Medulla oblongata (tissue), 1 donor: ENCODE results near the gene AMN.
"Not testable (repeated sequence)": the region's sequence is repeated elsewhere in the genome, so short reads cannot be mapped to it uniquely, and the experiment has no call there.

Experiments
- DNase-seq: peaks from one replicate; pipeline ENCODE4 v3.0.0-alpha.2; 2015; ENCODE audit errors: extremely low spot score

AMN gene

GRCh38 chr14:102911991-102912761, 10.3 kb upstream of the AMN start:
- no peak for DNase-seq

- DNase-seq: no peak
These were observed 8.9 kb upstream of the AMN start for GRCh38 chr14:102913341-102914211.

- no peak for DNase-seq
These were observed 7.8 kb upstream of the AMN start for GRCh38 chr14:102914474-102915291.

GRCh38 chr14:102915292-102916110, 7.0 kb upstream of the AMN start:
- no peak for DNase-seq

DNA sequence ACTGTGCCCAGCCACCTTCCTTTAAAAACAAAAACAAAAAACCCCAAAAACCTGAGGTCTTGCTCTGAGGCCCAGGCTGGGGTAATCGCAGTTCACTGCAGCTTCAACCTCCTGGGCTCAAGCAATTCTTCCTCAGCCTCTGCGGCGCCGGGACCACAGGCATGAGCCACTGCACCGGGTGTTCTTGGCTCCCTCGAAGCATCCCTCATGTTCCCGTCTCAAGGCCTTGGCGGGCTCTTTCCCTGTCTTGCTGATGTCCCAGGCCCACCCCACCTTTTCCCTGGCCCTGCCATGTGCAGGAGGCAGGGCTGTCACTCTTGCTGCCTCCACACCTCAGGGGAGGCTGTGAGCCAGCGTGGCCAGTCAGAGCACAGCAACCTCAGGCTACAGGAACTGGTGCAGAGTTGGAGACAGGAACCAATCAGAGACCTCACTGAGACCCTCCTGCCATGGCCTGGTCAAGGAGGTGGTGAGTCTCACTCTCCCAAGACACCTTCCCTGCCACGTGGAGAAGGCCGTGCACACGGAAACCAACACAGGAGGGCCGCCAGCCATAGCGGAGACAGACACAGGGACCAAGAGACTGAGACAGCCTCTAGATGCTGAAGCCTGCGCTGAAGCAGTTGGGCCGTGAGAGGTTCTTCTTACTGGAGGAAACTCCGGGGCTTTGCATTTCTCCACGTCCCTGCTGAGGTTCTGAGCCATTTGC, 6.0 kb upstream of the AMN start:
- DNase-seq: no peak

DNA sequence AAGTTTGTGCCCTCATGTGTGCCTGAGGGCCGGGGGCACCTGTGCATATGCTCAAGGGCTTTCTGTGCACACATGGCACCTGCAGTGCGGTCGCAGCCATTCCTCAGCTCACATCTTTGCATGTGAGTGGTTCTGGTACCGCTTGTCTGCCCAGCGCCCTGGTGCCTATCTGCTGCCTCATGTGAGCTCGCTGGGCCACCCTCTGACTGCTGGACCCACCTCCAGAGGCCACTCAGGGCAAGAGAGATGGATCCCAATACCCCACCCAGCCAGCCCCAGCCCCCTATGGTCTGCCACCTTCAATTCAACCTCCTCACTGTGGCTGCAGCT, 5.4 kb upstream of the AMN start:
- DNase-seq: no peak

- DNase-seq: peak; percentile 52
These were observed 4.8 kb upstream of the AMN start for GRCh38 chr14:102917469-102918211.

- DNase-seq: no peak
These were observed 4.0 kb upstream of the AMN start for GRCh38 chr14:102918438-102918837.

DNA sequence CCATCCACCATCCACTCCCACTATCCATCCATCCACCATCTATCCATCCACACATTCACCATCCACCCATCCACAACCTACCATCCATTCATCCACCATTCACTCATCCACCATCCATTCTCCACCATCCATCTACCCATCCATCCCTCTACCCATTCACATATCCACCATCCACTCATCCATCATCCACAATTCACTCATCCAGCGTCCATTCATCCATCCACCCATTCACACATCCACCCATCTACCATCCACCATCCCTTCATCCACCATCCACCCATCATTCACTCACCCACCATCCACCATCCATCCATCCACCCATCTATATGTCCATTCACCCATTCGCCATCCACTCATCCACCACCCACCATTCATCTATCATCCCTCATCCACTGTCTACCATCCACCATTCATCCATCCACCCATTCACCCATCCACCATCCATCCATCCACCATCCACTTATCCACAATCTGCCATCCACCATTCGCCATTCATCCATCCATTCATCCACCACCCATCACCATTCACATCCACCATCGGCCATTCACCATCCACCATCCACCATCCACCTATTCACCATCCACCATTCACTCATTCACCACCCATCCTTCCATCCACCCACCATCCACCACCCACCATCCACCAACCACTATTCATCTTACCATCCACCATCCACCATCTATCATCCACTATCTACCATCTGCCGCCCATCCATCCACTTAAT, 2.0 kb upstream of the AMN start:
- DNase-seq: no peak

DNA sequence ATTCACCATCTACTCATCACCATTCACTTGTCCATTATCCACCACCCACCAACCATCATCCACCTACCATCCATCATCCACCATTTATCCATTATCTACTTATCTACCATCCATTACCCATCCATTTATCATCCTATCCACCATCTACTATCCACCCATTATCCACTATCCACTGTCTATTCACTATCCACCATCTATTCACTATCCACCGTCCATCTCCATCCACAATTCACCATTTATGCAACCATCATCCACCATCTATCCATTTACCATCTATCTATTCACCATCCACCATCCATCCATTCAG, 1.5 kb upstream of the AMN start:
- DNase-seq: no peak

GRCh38 chr14:102923201-102923924, 900 bp downstream of the AMN start:
- DNase-seq: no peak

GRCh38 chr14:102923925-102924486, 1.5 kb downstream of the AMN start:
- no peak for DNase-seq

GRCh38 chr14:102924632-102925588, 2.4 kb downstream of the AMN start:
- no peak for DNase-seq

DNA sequence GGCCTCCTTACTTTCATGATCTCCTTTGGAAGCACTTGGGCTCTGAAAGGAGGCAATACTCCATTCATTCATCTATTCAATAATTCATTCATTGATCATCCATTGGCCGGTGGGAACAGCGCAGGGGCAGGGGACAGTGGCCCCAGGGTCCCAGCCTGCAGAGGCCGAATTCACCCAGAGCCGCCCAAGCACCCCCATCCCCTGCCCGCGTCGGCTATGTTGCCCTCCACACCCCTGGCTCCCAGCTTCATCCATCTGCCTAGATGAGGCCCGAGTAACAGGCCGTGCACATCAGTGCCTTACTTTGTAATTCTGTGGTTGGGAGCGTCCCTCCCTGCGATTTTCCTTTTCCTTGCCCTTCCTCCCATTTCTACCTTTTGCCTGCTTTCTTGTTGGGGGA, 3.2 kb downstream of the AMN start:
- DNase-seq: no peak

DNA sequence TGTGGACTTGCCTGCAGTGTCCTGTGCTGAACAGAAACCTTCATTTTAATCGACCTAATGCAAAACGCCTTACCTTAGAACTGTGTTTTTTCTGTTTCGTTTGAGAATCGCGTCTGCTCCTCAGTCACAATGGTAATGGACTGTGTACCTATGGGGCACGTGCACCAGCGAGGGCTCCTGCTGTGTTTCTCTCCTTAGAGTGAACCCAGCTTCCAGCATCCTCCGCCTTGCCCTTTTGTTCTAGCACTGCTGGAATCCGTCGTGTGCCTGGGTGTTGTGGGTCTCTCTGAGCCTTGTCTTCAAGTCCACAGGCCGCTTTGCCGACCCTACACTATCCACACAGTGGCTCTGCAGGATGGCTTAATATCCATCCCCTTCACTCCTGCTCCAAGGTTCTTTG, 3.6 kb downstream of the AMN start:
- no peak for DNase-seq

- not testable (repeated sequence) for DNase-seq
These were observed 4.4 kb downstream of the AMN start for GRCh38 chr14:102926840-102927239.

- DNase-seq: no peak
These were observed 4.9 kb downstream of the AMN start for GRCh38 chr14:102927346-102927877.
